ENCODE measurements around the gene NAA38.

NAA38 gene

DNA sequence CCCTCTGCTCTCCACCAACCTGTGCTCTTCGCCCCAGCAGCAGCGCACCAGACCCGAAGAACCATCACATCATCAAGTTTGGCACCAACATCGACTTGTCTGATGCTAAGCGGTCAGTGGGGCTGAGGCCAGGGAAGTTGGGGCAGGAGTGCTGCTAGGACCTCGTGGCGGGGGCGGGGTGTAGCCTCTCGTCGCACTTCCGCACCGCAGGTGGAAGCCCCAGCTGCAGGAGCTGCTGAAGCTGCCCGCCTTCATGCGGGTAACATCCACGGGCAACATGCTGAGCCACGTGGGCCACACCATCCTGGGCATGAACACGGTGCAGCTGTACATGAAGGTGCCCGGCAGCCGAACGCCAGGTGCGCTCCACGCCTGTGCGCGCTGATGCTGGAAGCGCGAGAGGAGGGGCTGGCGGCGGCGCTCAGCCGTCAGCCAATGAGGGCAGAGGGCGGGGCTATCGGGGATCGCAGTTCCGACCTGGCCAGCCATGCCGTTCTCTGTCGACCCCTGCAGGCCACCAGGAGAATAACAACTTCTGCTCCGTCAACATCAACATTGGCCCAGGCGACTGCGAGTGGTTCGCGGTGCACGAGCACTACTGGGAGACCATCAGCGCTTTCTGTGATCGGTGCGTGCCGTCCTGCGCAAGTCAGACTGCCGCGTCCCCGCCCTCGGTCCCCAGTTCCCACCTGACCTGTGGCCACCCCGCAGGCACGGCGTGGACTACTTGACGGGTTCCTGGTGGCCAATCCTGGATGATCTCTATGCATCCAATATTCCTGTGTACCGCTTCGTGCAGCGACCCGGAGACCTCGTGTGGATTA lies 5.7 kb downstream of the NAA38 start:
- DNase-seq: peak; percentile 96

DNA sequence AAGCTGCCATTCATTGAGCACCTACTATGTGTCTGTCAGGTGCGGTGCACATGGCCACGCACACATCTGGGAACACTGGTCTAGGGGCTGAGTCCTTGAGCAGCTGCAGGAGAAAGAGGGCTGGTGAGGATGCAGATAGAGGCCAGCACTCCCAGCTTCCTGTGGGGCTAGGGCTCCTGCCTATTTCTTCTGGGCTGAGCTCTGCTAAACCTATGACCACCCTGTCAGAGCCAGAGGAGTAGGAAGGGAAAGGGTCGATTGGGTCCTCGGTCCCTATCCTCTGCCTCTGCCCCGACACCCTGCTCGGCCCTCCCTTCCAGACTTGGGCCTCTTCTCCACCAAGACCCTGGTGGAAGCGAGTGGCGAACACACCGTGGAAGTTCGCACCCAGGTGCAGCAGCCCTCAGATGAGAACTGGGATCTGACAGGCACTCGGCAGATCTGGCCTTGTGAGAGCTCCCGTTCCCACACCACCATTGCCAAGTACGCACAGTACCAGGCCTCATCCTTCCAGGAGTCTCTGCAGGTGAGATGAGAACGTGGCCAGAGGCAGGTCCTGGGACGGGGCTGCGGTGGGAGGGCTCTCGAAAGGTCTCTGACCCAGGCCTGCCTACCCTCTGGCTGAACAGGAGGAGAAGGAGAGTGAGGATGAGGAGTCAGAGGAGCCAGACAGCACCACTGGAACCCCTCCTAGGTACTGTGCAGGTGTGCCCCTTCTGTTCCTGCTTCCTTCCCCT lies 6.5 kb downstream of the NAA38 start:
- no peak for DNase-seq

DNA sequence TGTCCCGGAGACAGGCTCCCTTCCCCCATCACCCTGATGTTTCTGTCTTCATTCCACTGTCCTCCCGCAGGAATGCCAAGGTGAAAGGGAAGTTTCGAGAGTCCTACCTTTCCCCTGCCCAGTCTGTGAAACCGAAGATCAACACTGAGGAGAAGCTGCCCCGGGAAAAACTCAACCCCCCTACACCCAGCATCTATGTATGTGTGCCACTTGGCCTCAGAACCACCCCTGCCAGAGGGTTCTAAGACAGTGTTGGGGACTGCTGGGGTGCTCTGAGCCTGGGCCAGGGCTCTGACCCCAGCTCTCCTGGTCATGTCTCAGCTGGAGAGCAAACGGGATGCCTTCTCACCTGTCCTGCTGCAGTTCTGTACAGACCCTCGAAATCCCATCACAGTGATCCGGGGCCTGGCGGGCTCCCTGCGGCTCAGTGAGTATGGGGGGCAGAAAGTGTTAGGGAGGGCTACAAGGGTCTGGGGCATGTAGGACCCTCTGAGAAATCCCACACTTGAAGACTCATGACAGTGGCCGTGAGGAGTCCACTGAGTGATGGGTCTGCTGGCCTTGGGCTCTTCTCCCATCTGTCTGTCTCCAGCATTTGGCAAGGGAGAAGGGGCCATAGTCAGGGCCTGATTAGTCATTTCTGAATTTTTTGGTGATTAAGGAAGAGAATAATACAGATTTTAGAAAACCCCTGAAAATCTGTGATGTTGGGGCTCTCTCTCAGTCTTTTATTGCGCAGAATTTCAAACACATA lies 7.4 kb downstream of the NAA38 start:
- no peak for DNase-seq

DNA sequence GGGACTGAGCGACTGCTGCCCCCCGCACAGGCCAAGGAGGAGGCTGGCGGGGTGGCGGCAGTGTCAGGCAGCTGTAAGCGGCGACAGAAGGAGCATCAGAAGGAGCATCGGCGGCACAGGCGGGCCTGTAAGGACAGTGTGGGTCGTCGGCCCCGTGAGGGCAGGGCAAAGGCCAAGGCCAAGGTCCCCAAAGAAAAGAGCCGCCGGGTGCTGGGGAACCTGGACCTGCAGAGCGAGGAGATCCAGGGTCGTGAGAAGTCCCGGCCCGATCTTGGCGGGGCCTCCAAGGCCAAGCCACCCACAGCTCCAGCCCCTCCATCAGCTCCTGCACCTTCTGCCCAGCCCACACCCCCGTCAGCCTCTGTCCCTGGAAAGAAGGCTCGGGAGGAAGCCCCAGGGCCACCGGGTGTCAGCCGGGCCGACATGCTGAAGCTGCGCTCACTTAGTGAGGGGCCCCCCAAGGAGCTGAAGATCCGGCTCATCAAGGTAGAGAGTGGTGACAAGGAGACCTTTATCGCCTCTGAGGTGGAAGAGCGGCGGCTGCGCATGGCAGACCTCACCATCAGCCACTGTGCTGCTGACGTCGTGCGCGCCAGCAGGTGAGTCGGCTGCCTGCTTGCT lies 8.1 kb downstream of the NAA38 start:
- no peak for DNase-seq

DNA sequence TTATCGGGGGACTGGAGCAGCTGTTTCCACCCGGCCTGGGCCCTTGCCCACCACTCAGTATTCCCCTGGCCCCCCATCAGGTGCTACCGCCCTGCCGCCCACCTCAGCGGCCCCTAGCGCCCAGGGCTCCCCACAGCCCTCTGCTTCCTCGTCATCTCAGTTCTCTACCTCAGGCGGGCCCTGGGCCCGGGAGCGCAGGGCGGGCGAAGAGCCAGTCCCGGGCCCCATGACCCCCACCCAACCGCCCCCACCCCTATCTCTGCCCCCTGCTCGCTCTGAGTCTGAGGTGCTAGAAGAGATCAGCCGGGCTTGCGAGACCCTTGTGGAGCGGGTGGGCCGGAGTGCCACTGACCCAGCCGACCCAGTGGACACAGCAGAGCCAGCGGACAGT lies 8.6 kb downstream of the NAA38 start:
- no peak for DNase-seq

DNA sequence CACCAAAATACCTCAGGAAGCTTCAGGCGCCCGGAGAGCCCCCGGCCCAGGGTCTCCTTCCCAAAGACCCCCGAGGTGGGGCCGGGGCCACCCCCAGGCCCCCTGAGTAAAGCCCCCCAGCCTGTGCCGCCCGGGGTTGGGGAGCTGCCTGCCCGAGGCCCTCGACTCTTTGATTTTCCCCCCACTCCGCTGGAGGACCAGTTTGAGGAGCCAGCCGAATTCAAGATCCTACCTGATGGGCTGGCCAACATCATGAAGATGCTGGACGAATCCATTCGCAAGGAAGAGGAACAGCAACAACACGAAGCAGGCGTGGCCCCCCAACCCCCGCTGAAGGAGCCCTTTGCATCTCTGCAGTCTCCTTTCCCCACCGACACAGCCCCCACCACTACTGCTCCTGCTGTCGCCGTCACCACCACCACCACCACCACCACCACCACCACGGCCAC lies 9.2 kb downstream of the NAA38 start:
- DNase-seq: no peak

DNA sequence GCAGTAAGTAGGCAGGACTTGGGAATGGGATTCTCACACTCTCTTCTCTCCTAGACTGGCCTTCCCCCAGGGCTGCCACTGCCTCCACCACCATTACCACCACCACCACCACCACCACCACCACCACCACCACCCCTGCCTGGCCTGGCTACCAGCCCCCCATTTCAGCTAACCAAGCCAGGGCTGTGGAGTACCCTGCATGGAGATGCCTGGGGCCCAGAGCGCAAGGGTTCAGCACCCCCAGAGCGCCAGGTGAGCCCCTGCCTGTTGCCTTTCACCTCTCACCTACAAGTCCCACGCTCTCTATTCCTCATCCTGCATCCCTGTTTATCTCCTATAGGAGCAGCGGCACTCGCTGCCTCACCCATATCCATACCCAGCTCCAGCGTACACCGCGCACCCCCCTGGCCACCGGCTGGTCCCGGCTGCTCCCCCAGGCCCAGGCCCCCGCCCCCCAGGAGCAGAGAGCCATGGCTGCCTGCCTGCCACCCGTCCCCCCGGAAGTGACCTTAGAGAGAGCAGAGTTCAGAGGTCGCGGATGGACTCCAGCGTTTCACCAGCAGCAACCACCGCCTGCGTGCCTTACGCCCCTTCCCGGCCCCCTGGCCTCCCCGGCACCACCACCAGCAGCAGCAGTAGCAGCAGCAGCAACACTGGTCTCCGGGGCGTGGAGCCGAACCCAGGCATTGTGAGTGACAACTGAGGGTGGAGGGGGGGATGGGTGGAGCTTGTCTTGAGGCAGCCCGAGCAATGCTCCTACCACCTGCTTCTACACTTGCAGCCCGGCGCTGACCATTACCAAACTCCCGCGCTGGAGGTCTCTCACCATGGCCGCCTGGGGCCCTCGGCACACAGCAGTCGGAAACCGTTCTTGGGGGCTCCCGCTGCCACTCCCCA lies 10.3 kb downstream of the NAA38 start:
- DNase-seq: no peak

DNA sequence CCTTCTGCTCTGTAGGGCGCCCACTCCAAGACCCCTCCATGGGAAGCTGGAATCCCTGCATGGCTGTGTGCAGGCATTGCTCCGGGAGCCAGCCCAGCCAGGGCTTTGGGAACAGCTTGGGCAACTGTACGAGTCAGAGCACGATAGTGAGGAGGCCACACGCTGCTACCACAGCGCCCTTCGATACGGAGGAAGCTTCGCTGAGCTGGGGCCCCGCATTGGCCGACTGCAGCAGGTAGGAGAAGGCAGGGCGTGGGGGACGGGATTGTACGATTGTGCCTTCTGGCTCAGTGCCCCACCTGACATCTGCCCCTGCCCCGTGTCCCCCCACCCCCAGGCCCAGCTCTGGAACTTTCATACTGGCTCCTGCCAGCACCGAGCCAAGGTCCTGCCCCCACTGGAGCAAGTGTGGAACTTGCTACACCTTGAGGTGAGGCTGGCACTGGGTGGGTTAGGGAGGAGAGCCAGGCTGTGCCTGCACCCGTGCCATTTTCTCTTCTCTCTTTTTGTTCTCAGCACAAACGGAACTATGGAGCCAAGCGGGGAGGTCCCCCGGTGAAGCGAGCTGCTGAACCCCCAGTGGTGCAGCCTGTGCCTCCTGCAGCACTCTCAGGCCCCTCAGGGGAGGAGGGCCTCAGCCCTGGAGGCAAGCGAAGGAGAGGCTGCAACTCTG lies 11.2 kb downstream of the NAA38 start:
- DNase-seq: no peak

DNA sequence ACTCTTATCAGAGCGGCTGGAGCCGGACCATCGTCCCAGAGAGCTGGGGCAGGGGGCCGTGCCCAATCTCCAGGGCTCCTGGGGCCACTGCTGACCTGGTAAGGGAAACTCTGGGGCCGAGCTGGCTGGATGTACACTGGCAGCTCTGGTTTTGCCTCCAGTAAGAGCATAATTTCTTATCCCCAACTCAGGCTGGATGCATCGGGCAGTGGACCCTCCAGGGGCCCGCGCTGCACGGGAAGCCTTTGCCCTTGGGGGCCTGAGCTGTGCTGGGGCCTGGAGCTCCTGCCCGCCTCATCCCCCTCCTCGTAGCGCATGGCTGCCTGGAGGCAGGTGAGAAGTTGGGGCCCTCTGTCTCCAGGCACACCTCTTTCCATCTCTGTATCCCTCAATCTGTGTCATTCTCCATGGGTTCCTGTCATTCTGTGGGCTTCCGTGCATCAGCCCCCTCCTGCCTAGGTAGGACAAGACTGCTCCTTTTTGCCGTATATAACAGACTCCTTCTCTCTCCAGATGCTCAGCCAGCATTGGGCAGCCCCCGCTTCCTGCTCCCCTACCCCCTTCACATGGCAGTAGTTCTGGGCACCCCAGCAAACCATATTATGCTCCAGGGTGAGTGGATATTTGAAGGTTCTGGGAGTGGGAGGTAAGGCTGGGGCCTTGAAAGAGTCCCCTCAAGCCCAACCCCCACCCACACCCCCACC lies 11.8 kb downstream of the NAA38 start:
- no peak for DNase-seq

DNA sequence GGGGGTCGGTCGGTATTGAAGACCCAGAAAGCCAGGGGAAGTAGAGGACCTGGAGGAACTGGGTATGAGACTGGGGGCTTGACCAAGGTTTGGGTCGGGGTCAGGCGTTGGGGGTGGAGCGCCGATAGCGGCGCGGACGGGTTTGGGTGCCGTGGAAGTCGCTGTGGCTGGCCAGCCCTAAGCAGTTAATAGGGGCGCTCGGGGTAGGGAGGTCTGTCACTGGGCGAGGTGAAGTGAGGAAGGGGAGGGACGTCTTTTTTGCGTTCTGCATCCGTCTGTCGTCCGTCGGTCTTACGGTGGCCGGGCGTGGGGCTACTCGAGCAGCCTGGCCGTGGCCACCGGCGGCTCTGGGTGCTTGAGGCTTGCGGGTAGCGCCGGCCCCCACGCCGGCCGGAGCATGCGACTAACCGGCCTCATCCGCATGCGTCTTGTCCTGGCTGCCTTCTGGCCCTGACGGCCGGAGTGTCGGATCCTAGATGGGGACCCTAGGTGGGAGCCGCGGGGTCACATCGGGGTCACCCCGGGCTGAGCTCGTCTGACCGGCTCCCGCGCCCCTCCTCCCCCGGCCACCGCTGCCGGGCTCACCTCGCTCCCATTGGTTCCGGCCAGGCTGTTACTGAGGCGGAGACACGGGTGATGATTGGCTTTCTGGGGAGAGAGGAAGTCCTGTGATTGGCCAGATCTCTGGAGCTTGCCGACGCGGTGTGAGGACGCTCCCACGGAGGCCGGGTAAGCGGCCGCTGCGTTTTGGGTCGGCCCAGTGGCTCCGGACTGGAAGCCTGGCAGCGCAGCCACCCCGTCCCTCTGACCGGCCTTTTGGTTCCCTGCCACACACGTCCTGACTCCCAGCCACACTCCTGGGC lies 12.8 kb downstream of the NAA38 start:
- peak; percentile 89 for DNase-seq

DNA sequence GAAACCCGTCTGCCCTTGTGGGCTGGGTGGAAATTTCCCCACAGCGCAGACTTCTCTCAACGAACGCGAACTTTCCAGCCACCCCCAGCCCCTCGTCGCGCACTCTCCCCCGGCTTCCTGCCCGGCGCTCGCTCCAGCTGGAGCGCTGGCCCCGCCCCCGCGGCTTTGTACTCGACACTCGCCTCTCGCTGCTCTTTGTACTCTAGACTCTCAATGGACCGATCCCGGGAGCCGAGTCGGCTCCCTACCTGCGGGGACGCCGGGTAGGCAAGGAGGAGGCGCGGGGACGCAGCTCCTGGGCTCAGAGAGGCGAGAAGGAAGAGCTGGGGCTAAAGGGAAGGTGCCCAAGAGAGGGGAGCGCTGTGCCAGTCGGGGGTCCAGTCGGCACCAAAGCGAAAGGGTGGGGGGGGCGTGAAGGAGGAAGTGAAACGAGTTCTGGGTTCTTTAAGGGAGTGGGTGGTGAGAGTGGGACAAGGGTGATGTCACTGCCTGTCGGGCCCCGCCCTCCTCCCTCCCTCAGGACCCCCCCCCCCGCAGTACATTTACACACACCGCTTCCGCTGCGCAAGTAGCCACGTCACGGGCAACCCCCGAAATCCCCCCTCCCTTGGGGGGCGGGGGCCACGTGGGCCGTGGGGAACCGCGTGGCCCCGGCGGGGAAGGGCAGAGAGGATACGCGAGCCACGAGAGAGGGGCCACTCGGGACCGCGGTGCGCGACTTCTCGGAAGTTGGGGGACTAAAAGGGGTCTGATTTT lies 13.6 kb downstream of the NAA38 start:
- peak; percentile 91 for DNase-seq

DNA sequence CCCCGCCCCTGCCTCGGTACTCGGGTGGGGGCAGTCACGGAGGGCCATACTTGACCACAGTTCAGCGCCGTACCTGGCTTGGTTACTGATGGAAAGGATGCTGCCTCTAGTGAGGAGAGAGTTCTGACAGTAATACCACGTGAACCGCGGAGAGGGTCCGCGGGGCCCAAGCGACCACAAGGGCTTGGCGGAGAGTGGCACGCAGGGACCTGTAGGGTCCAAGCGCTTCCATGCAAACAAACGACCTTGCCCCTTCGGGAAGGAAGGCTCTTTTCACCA lies 14.2 kb downstream of the NAA38 start:
- peak; percentile 83 for DNase-seq

DNA sequence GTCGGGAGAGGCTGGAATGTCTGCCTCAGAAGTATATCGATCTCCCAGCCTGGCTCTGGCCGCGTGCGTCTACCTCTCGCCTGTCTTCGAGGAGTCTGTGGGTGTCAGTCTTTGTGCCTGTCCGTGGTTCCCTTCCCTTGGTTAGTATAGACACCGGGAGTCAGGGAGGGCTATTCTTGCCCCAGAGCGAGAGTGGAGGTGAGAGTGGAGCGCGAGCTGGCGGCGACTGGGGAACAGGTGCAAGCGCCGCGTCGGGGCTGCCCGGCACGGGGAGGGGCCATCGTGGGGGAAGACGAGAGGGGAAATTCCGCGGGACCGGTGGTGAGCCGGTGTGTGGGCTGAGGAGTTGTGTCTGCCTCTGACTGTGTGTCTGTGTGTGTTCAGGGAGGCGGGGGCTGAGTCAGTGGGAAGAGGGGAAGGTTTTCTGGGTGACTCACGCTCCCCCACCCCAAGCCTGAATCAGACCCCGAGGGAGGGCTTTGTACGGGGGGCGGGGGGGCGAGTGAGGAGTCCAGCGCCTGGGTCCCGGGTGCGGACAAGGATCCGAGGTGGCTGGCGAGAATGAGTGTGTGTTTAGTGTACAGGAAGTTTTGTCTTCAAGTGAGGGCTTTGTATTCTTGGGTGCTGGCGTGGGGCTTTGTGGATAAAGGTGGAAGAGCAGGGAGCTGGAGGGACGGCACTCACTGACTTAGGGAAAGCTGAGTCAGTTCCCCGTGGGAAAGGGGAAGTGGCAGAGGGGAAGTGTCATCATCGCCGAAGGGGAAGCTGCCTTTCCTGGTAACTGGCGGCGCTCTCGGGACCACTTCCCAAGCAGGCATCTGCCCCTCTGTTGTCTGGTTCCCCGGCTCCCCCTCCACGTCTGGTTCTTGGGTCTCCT lies 14.7 kb downstream of the NAA38 start:
- DNase-seq: peak; percentile 95

DNA sequence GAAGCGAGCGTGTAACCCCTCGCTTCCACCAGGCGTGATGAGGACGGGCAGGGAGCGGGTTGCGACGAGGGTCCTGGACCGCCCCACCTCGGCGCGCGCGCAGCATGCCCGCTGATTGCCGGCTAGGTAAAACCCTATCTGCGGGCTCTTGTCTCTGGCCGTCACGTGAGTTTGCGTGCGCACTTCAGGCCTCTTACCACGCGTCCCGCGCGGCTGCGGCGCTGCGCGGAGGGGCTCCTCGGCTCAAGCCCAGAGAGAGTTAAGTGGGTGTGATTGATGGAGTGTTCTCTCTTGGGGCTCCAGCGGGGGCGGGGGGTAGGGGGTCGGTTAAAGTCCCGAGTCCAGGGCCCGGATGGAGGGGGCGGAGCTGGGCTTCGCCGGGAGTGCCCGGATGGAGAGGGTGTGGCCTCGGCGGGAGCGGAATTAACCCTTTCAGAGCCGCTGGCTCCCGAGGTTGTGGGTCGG lies 15.4 kb downstream of the NAA38 start:
- peak; percentile 93 for DNase-seq

DNA sequence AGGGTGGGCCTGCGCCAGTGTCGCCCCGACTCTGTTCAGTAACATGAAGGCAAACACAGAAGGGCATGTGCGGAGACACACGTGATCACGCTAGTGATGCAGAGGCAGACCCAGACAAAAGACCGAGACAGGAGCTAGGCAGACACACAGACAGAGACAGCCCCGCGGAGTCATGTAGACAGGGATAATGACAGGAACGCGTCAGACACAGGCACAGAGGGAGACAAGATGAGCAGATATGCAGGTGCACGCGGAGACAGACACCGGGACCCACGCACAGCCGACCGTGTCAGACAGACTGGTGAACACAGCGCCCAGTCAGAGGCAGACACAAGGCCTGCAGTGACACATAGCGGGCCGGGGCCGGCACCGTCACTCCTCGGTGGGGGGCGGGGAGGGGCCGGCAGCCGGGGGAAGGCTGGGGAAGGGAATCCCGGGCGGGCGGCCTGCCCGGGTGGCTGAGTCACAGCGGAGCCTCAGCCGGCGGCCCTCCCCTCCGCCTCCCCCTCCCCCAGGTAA lies 15.9 kb downstream of the NAA38 start:
- peak; percentile 93 for DNase-seq

DNA sequence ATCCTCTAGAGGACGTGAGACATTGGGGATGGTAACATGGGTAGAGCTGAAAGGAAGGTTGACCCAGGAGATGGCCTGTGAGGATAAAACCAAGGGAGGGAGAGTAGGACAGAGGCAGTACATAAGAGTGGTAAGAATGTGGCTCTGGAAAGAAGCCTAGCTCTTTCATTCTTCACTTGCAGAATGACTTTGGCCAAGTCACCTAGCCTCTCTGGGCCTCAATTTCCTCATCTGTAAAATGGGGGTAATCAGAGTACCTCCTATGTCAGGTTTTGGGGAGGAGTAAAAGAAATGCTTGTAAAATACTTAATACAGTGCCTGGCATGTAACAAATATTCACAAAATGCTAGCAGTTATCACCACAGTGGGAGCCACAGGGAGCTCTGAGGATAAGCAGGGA lies 16.5 kb downstream of the NAA38 start:
- no peak for DNase-seq

DNA sequence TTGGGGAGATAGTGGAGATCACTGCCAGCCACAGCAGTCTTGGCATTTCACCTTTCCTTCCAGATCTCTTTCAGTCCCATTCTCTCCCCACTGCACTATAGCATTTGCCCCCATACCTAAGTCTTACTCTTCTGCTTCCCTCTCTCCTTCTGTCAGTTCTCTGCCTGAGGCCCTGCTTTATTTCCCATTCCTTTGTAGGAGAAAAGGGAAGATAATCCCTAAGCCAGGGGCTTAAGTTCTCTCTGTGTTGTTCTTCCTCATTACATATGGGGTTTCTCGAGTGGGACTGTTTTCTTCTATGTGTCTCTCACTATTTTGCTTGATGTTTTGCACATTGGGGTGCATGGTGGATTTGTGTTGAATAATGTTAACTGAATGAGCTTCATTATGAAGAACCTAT lies 16.9 kb downstream of the NAA38 start:
- DNase-seq: no peak

DNA sequence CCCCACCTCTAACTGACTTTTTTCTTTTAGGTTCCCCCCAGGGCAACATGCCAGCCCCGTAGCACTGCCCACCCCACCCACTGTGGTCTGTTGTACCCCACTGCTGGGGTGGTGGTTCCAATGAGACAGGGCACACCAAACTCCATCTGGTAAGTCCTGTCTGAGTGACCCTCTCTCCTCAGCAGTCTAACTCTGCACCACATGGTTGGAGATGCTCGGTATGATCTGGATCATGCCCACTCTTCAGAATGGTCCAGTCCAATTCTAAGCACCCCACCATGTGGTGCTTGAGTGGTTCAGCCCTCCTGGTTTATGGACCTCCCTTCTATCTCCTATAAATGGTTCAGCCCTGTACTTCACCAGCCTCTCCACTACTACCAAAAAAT lies 17.5 kb downstream of the NAA38 start:
- DNase-seq: no peak
